Putamen (tissue), 1 donor: Measurements from ENCODE around the gene FAM124B.

Source experiments
- DNase-seq: peaks from one replicate; pipeline ENCODE4 v3.0.0-alpha.2; 2016; ENCODE audit warnings: low spot score

The FAM124B gene

DNA sequence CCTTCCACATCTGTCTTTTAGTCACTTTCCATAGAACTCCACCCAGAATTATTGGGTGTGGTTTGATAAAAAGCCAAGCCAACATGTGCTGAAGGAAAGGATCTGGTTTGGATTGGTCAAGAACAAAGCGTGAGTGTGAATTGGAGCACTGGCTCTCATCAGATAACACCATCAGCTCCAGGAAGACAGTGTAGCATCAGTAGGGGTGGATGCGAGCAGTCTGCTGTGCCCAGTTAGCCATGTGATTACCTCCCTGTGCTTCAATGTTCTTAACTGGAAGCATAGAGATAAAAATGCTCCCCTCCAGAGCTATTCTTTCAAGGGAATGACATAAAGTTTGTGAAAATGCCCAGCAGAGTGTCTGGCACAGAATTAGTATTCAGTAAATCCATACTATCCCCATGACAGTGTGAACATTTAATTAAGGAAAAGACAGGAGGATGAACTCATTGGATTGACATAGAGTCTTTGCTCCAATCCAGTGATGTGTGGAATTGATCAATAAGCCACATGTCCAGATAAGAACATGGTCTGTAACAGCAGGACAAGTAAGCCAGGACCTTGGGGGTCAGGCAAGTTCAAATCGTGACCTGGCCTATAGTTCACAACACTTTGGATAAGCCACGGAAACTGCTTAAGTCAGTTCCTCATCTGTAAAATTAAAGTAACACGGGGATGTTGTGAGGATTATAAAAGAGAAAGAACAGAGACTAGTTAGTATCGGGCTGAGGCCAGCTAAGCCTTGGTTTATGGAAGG, 68.0 kb downstream of the FAM124B start:
- no peak for DNase-seq

DNA sequence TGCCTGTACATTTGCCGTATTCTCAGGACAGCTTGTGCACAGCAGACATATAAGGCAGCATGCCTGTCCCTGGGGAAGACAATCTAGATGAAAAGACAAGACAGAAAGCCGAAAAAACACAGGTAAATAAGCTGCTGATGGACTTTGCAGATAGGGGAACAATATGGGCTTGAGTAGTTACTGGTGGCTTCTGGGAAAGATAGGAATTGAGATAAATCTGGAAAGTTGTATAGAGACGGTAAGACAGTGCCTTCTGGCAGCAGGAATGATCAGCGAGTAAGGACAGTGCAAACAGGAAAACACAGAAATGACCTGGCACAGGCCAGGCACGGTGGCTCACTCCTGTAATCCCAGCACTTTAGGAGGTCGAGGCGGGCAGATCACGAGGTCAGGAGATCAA, 70.2 kb downstream of the FAM124B start:
- no peak for DNase-seq

DNA sequence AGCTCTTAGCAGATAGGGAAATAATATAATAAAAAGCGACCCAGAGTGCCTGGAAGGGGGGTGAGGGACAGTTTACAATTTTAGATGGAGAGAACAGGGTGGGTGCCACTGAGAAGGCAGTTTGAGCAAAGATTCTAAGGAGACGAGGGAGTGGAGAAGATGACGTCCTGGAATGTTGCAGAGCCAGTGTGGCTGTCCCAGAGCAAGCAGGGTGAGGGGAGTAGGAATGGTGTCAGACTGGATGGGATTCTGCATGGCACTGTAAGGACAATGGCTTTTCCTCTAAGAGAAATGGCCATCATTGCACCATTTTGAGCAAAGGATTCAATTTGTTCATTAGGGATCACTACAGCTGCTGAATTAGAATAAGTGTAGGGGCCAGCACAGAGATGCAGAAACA, 73.1 kb downstream of the FAM124B start:
- DNase-seq = no peak
